NCI-H1417 (cell line): ENCODE results near the gene RNF181.
"Not testable (repeated sequence)": the region's sequence is repeated elsewhere in the genome, so short reads cannot be mapped to it uniquely, and the experiment has no call there.

Source experiments
- DNase-seq, 3 experiments: peaks; one replicate each; lab custom pipeline; 2025; lab: John Stamatoyannopoulos, UW

Gene RNF181

GRCh38 chr2:85596486-85597143 is 1.1 kb downstream of the RNF181 start:
- no peak for DNase-seq

GRCh38 chr2:85597241-85597640 is 1.7 kb downstream of the RNF181 start:
- DNase-seq = no peak

GRCh38 chr2:85598594-85599340 is 3.2 kb downstream of the RNF181 start:
- no peak for DNase-seq

GRCh38 chr2:85599468-85600234 is 4.1 kb downstream of the RNF181 start:
- no peak for DNase-seq

GRCh38 chr2:85600235-85600575 is 4.7 kb downstream of the RNF181 start:
- DNase-seq = no peak

- no peak for DNase-seq
These were observed 5.6 kb downstream of the RNF181 start for GRCh38 chr2:85600951-85601770.

- DNase-seq = no peak
These were observed 6.4 kb downstream of the RNF181 start for GRCh38 chr2:85601771-85602475.

- peak; percentile 86 to 89 (median 87) for DNase-seq
These were observed 7.1 kb downstream of the RNF181 start, which contains the start of gene TMEM150A for GRCh38 chr2:85602476-85603234. Gene TMEM150A (minus strand): TSS chr2:85602698. CDS start chr2:85601948, 750 bp downstream.

GRCh38 chr2:85604133-85604444 is 8.5 kb downstream of the RNF181 start:
- not testable (repeated sequence) for DNase-seq

- no peak for DNase-seq
These were observed 9.2 kb downstream of the RNF181 start for GRCh38 chr2:85604568-85605339.

GRCh38 chr2:85605406-85606115 is 10.0 kb downstream of the RNF181 start:
- DNase-seq = no peak

GRCh38 chr2:85606116-85606455 is 10.5 kb downstream of the RNF181 start:
- no peak for DNase-seq

GRCh38 chr2:85607268-85608215 is 12.0 kb downstream of the RNF181 start:
- no peak for DNase-seq

- DNase-seq = no peak
These were observed 15.7 kb downstream of the RNF181 start for GRCh38 chr2:85611217-85611704.

- DNase-seq = peak; percentile 79 to 85 (median 80)
These were observed 16.4 kb downstream of the RNF181 start, which contains the start of gene C2orf68 for GRCh38 chr2:85611705-85612587. Gene C2orf68 (minus strand): TSS chr2:85612066. CDS start chr2:85611984, 82 bp downstream.

- DNase-seq = no peak
These were observed 18.4 kb downstream of the RNF181 start for GRCh38 chr2:85613717-85614515.
